Measurements from ENCODE around the gene DUS1L. TPM values are rescaled to one million over a fixed set of nuclear protein-coding genes. Genes with fewer than 3 reads are reported as not detected.

Gene DUS1L
- total RNA-seq, 6 experiments from 2014 or later, result 61.8 to 115 (median 89.9) TPM

GRCh38 chr17:82096709-82097183 lies 31.1 kb upstream of the DUS1L start:
- intact Hi-C loops (cut with DNase I), result loop anchor here in 1 of 2 donors (10.0 kb wide), 1 partner anchor 62 kb away; the partner anchor contains the start of genes DCXR and RAC3
- peak overlapping the region; percentile 82 to 98 (median 84) for H3K4me3 ChIP-seq
- WGBS (ENCODE audit: insufficient coverage, low coverage, low lambda C conversion rate, missing lambda C conversion rate), result 20% methylated on average over 7 of the region's 8 CpGs
- DNase-seq (peak in 1 of 3 donors; percentile 22), ATAC-seq (no peak)
- H3K27me3 ChIP-seq, result no peaks in the 10 kb centered on the region
- peak overlapping the region; percentile 93 to 99 (median 94) for H3K27ac ChIP-seq
- TF ChIP-seq CTCF (IDR thresholded peaks at IDR 0.05) (no peak), POLR2A (IDR thresholded peaks at IDR 0.05) (no peak)
- H3K36me3 ChIP-seq, result peaks cover 0 to 47% (median 16%) of the 10 kb centered on the region in 4 donors
- H3K4me1 ChIP-seq, result peaks cover 0 to 57% (median 24%) of the 10 kb centered on the region in 4 donors
- H3K9me3 ChIP-seq, result no peaks in the 10 kb centered on the region

GRCh38 chr17:82095777-82096708 lies 30.4 kb upstream of the DUS1L start:
- Histone ChIP-seq H3K4me1 (peaks cover 0 to 50% (median 20%) of the 10 kb centered on the region in 4 donors), H3K36me3 (peaks cover 0 to 54% (median 21%) of the 10 kb centered on the region in 4 donors), H3K27me3 (no peaks in the 10 kb centered on the region), H3K4me3 (peak overlapping the region; percentile 82 to 98 (median 84)), H3K27ac (peak overlapping the region in 2 of 3 donors; percentile 93 to 99), H3K9me3 (no peaks in the 10 kb centered on the region)
- 33% methylated on average over 3 of the region's 35 CpGs for WGBS (ENCODE audit: insufficient coverage, low coverage, low lambda C conversion rate, missing lambda C conversion rate)
- DNase-seq (peak in 2 of 3 donors; percentile 46 to 77), ATAC-seq (peak in 3 of 4 donors; percentile 0 to 28 (median 4))
- intact Hi-C loops (cut with DNase I), result loop anchor here in 1 of 2 donors (10.0 kb wide), 1 partner anchor 61 kb away; the partner anchor contains the start of genes DCXR and RAC3
- TF ChIP-seq POLR2A (IDR thresholded peaks at IDR 0.05) (peak; percentile 52), CTCF (IDR thresholded peaks at IDR 0.05) (no peak)

DNA sequence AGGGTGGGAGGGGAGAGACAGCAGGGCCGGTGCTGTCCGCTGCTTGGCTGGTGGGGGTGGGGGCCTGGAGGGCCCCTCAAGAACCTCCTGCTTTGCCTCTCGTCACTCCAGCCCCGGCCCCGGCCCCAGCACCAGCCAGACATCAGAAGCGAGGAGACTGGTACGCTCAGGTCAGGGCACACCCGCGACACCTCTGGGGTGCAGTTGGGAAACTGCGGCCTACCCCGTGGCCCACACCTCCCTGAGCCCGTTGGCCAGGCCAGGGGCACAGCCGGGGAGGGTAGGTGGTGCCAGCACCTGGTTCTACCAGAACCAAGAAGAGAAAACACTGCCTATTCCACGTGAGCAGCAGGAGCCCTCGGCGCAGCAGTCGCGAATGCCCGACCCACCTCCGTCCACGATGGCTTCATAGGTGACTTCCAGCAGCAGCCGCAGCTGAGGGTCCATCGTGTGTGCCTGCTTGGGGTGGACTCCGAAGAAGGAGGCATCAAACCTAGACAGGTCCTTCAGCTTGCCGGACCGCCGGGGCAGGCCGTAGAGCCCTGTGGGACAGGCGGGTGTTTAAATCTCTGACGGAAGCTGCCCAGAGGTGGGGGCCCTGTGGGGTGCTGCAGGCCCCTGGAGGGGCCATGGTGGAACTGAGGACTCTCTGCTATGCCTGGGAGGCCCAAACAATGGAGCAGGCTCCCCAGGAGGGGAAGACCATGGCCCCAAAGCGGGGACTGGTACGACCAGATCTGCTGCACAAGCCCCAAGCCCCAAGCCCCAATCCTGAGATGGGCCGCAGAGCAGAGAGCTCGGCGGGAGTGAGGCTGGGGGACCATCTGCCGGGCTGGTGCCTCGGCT lies 29.6 kb upstream of the DUS1L start:
- intact Hi-C loops (cut with DNase I), result loop anchor here in 1 of 2 donors (10.0 kb wide), 1 partner anchor 60 kb away; the partner anchor contains the start of genes DCXR and RAC3
- peaks cover 0 to 63% (median 29%) of the 10 kb centered on the region in 4 donors for H3K36me3 ChIP-seq

More for the DNA sequence above, 29.6 kb upstream of the DUS1L start:
- Histone ChIP-seq H3K9me3 (no peaks in the 10 kb centered on the region), H3K27me3 (no peaks in the 10 kb centered on the region), H3K4me3 (peak overlapping the region; percentile 82 to 98 (median 84)), H3K4me1 (peaks cover 0 to 42% (median 16%) of the 10 kb centered on the region in 4 donors), H3K27ac (peak overlapping the region in 2 of 3 donors; percentile 93 to 99)
- 16% methylated on average over 8 of the region's 37 CpGs for WGBS (ENCODE audit: insufficient coverage, low coverage, low lambda C conversion rate, missing lambda C conversion rate)
- DNase-seq, result peak in 2 of 3 donors; percentile 29 to 59
- TF ChIP-seq CTCF (IDR thresholded peaks at IDR 0.05) (no peak), POLR2A (IDR thresholded peaks at IDR 0.05) (no peak)
- no peak for ATAC-seq
